GM18511 (cell line): ENCODE data around the gene LRRK2.
"Not testable (repeated sequence)": the region's sequence is repeated elsewhere in the genome, so short reads cannot be mapped to it uniquely, and the experiment has no call there.

Source experiments
- ATAC-seq: cut with Tn5 transposase; IDR thresholded peaks from one replicate; pipeline ENCODE4 v1.9.1; 2021; ENCODE audit warnings: mild to moderate bottlenecking, moderate library complexity; ENCODE audit not compliant: unreplicated experiment

LRRK2 gene

GRCh38 chr12:40244526-40245156 is 19.8 kb downstream of the LRRK2 start:
- ATAC-seq, result not testable (repeated sequence)

- ATAC-seq, result no peak
Observed at GRCh38 chr12:40248034-40248433, 23.2 kb downstream of the LRRK2 start.

GRCh38 chr12:40248585-40249297 is 23.9 kb downstream of the LRRK2 start:
- ATAC-seq, result peak; percentile 88

GRCh38 chr12:40250652-40251051 is 25.9 kb downstream of the LRRK2 start:
- ATAC-seq, result not testable (repeated sequence)

DNA sequence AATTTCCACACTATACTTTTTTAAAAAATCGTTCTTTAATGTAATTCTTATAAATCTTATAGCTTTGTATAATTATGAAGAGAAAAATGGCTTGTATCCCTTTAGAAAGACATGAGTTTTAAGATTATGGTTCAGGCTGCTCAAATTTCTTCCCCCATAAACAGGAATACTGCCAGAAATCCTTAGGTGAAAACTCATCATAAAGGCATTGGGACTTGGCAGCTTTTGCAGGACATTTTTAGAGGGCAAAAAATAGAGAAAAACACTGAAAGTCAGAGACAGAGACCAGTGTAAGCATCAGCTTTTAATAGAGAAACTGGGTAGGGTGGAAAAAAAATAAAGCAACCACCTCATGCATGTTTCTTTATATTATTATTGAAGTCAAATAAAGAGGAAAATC is 29.1 kb downstream of the LRRK2 start:
- ATAC-seq, result no peak

DNA sequence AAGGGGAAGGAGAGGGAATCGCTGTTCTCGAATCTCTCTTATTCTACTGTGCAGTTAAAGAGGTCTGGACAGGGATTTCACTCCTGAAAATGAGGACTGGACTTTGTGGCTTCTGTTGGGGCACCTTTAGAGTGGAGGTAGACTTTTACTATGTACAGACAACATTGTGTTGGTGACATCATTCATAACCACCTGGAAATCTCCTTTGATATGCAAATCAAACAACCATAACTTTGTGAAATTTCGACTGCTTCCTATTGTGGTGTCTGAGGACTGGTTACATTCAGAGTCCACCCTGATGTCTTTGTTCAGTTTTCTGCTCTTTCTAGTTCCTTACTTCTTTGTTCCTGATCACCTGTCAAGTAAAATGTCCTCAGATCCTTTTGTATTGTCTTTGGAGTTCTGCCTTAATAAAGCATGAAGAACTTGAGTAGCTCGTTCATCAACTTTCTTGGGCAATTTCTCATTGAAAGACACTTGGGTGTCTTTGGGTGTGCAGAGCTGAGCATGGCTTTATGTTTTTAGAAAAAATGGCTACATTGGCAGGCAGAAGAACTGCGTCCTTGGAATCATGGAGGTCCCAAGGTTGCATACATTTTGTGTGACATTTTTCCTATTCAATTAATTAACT is 29.8 kb downstream of the LRRK2 start:
- ATAC-seq, result no peak

DNA sequence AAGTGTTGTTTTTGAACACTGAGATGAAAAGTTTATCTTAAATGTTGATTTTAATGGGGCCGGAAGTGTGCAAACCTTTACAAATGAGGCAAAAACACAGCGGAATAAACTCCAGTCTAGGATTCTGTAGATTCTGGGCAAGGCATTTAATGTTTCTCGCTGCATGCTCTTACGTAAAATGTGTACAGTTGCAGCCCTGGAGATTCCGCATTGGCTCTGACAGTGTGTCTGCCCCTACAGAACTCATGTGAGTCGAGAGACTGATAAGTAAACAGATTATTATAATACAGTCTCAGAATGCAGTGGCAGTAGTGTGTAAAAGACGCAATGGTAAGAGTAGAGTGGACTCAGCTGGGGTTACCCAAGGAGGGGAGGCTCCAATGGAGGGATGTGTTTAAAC is 33.6 kb downstream of the LRRK2 start:
- no peak for ATAC-seq

DNA sequence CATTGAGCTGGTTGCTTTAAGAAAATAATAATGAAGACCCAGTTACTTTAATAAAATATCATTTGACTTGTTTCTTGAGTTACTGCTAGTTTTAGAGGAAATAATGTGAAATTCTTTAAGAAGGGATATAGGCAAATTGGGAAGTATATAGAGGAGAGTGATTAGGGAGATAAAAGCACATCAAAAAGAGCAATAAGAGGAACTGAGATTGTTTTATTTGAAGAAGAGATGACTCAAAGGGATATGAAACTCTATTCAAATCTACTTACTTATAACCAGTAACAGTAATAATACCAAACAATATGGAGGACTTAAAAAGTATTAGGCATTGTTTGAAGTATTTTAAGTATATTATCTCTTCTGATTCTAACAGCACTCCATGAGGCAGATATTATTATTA is 37.1 kb downstream of the LRRK2 start:
- peak; percentile 79 for ATAC-seq

GRCh38 chr12:40262657-40263056 is 37.9 kb downstream of the LRRK2 start:
- peak; percentile 91 for ATAC-seq

- peak; percentile 44 for ATAC-seq
Observed at GRCh38 chr12:40263616-40264409, 39.0 kb downstream of the LRRK2 start.

DNA sequence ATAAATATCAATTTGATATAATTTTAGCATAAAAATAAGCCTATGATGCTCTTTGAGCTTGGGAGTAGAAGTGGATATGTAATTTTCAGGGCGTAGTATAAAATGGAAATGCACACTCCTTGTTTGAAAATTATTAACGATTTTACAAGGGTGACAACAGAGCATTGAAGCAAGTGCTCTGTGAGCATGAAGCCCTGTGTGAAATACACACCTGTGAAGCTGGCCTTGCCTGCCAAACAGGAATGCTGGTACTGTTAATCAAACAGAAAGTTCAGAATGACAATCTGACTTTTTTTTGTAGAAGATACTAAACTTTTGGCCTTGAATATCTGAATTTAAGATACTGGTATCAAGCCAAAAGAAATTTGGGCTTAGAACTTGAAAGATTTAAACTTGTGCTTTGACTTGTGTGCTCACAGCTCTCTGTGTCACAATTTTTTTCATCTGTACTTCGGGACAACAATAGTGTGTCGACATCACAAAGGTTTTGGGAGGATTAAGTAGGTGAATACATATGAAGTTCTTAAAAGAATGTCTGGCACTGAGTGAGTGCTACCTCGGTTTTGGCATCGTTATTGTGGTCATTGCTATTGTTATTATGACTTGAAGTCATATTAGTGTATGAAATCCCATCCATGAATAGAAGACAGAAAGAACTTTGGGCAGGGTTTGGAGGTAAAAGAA is 47.3 kb downstream of the LRRK2 start:
- no peak for ATAC-seq

DNA sequence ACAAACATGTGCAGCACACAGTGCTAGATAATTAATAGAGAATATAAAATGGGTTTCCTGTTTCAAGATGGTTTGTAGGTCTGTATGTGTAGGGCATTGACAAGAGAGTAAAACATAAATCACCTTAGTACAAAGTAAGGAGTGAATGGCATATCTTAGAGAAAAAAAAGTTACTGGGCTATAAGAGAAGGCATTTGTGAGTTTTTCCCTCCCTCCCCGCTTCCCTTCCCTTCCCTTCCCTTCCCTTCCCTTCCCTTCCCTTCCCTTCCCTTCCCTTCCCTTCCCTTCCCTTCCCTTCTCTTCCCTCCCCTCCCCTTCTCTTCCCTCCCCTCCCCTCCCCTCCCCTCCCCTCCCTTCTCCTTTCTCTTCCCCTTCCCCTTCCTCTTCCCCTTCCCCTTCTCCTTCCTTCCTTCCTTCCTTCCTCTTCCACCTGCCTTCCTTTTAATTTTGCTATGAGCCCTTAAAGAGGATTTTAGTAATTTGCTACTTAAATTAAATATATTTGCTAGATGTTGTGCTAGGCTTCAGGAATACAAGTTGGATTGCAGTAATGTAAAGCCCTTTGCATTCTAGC is 57.1 kb downstream of the LRRK2 start:
- no peak for ATAC-seq

GRCh38 chr12:40286583-40286982 is 61.8 kb downstream of the LRRK2 start:
- ATAC-seq, result no peak

- ATAC-seq, result no peak
Observed at GRCh38 chr12:40287369-40287975, 62.7 kb downstream of the LRRK2 start.

DNA sequence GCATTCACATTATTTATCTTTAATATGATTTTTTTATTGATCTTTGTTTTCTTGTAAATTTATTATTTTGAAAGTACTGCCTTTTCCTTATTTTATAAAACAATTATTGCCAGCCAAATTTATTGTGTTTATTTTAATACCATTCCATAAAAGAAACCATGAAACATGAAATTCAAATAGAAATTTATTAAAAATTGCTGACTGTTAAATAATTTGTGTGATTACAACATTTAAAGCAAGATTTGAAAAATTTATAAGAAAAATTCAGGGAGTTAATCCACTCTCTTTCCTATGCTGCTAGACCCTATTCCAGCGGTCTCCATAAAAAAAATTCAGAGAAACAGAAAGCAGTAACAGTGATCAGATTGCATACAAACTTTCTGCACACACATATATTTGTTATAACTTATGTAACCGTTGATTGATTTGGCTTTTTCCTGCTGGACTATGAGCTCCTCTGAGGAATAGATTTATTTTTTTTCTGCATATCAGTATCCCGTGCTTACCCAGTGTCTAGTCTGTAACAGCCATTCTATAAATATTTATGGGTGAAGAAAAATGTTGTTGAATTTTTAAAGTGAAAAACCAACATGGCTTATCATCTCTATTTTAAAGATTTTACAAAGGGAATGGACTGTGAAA is 68.1 kb downstream of the LRRK2 start:
- no peak for ATAC-seq

- no peak for ATAC-seq
Observed at GRCh38 chr12:40298341-40298740, 73.5 kb downstream of the LRRK2 start.

DNA sequence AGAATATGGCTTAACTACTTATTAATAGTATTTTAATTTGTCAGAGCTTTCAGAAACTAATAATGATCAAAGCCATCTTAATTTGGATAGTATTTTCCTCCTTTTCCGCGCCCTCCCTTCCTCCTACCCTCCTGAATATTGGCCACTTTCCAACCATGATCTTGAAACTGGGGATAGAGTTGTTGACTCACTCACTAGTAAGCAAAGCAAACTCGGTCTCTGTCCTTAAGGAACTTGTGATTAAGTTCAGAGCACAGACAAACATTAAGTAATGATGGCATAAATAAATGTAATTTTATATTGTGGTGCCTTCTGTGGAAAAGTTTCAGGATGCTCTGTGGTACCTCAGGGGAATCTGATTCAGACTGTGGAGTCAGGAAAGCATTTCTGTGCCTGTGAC is 75.7 kb downstream of the LRRK2 start:
- ATAC-seq, result no peak

GRCh38 chr12:40309001-40309400 is 84.2 kb downstream of the LRRK2 start:
- no peak for ATAC-seq

GRCh38 chr12:40310211-40310610 is 85.4 kb downstream of the LRRK2 start:
- no peak for ATAC-seq

- no peak for ATAC-seq
Observed at GRCh38 chr12:40312196-40312595, 87.4 kb downstream of the LRRK2 start.
